HG02970 (cell line): Measurements from ENCODE around the gene C5AR2.
"Not testable (repeated sequence)": the region's sequence is repeated elsewhere in the genome, so short reads cannot be mapped to it uniquely, and the experiment has no call there.

Experiments
- ATAC-seq: cut with Tn5 transposase; IDR thresholded peaks from one replicate; pipeline ENCODE4 v1.9.1; 2021; ENCODE audit warnings: mild to moderate bottlenecking, moderate library complexity, moderate number of reproducible peaks; ENCODE audit not compliant: unreplicated experiment, low FRiP score

The C5AR2 gene

DNA sequence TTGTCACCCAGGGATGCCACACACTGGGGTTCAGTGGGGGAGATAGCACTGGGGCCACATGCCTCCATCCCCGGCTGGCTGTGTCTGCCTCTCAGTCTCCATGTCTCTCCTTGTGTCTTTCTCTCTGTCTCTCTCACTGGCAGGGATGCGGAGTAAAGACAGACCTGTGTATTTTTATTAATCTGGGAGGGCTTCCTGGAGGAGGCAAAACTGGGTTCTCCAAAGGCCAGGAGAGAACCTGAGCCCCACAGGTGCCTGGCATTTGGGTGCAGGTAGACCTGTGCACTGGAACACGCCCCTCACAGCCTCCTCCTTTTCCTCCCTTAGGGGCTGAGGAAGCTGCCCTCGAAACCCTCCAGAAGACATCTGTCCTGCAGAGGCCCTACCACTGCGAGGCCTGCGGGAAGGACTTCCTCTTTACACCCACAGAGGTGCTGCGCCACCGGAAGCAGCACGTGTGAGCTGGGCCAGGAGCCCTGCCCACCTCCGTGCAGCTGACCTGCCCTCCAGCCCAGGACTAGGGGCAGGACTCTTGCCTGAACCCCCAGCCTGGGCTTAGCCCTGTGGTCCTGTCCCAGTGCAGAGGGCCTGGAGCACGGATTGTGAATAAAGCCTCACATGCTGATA is 49.8 kb downstream of the C5AR2 start:
- ATAC-seq = no peak

DNA sequence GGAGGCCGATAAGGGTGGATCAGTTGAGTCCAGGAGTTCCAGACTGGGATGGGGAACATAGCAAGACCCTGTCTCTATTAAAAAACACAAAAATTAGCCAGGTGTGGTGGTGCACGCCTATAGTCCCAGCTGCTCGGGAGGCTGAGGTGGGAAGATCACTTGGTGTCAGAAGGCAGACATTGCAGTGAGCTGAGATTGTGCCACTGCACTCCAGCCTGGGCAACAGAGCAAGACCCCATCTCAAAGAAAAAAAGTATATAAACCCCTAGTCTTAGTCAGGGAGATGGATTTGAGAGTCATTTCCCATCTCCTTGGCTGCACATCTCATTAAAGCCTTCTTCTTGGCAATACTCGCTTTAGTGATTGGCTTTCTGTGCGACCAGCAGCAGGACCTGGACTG is 51.9 kb downstream of the C5AR2 start:
- ATAC-seq = not testable (repeated sequence)

DNA sequence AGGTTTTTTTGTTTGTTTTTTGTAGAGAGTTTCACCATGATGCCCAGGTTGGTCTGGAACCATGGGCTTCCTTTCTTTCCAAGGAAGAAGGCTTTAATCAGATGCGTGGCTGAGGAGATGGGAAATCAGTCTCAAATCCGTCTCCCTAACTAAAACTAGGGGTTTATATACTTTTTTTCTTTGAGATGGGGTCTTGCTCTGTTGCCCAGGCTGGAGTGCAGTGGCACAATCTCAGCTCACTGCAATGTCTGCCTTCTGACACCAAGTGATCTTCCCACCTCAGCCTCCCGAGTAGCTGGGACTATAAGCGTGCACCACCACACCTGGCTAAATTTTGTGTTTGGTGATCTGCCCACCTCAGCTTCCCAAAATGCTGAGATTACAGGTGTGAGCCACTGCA is 52.6 kb downstream of the C5AR2 start:
- ATAC-seq = not testable (repeated sequence)

DNA sequence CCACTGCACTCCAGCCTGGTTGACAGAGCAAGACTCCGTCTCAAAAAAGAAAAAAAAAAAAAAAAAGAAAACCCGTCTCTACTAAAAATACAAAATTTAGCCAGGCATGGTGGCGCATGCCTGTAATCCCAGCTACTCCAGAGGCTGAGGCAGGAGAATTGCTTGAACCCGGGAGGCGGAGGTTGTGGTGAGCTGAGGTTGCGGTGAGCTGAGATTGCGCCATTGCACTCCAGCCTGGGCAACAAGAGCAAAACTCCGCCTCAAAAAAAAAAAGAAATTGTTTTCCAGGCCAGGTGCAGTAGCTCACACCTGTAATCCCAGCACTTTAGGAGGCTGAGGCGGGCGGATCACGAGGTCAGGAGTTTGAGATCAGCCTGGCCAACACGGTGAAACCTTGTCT is 54.6 kb downstream of the C5AR2 start:
- ATAC-seq = not testable (repeated sequence)

- not testable (repeated sequence) for ATAC-seq
Measured at GRCh38 chr19:47387623-47388022, 55.6 kb downstream of the C5AR2 start.

- ATAC-seq = not testable (repeated sequence)
Measured at GRCh38 chr19:47388721-47389120, 56.7 kb downstream of the C5AR2 start.

- no peak for ATAC-seq
Measured at GRCh38 chr19:47389150-47389556, 57.2 kb downstream of the C5AR2 start.

- no peak for ATAC-seq
Measured at GRCh38 chr19:47390533-47391488, 58.8 kb downstream of the C5AR2 start.

- no peak for ATAC-seq
Measured at GRCh38 chr19:47391510-47392223, 59.7 kb downstream of the C5AR2 start.
